Upper lobe of left lung (tissue), 4 donors: ENCODE data around the gene DCAF15.

Source experiments
- POLR2A ChIP-seq, 4 donors: fragments of 450-650 bp; IDR thresholded peaks; one replicate each; pipeline ENCODE4 v1.5.1; 2016 to 2017; ENCODE audit warnings: antibody characterized with exemption in 4 of 4, mild to moderate bottlenecking in 2 of 4
- TF ChIP-seq, protein P1 (sequence below), 6 experiments: fragments of 450-650 bp in 4 of 6; fragments of 200-600 bp in 2 of 6; sonication (generic) in 2 of 6; IDR thresholded peaks; one replicate each; pipeline ENCODE4 v1.5.1; 2016 to 2019; ENCODE audit warnings: antibody characterized with exemption in 6 of 6

GRCh38 chr19:13984875-13985741 lies 32.8 kb downstream of the DCAF15 start:
- TF ChIP-seq, protein P1, sequence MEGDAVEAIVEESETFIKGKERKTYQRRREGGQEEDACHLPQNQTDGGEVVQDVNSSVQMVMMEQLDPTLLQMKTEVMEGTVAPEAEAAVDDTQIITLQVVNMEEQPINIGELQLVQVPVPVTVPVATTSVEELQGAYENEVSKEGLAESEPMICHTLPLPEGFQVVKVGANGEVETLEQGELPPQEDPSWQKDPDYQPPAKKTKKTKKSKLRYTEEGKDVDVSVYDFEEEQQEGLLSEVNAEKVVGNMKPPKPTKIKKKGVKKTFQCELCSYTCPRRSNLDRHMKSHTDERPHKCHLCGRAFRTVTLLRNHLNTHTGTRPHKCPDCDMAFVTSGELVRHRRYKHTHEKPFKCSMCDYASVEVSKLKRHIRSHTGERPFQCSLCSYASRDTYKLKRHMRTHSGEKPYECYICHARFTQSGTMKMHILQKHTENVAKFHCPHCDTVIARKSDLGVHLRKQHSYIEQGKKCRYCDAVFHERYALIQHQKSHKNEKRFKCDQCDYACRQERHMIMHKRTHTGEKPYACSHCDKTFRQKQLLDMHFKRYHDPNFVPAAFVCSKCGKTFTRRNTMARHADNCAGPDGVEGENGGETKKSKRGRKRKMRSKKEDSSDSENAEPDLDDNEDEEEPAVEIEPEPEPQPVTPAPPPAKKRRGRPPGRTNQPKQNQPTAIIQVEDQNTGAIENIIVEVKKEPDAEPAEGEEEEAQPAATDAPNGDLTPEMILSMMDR (IDR thresholded peaks at IDR 0.05) = no peak
- peak in 1 of 4 donors; percentile 26 for TF ChIP-seq POLR2A (IDR thresholded peaks at IDR 0.05)
